GM12878 (cell line): ENCODE results near the gene REV3L. TPM values are rescaled to one million over a fixed set of nuclear protein-coding genes. Genes with fewer than 3 reads are reported as not detected.
A peak's percentile ranks its signal among the peaks of the same experiment; 100 is the strongest.

Experiments used
- ATAC-seq: fragments of 200-7000 bp; cut with Tn5 transposase; 3 replicates; pipeline ENCODE4 v1.9.1; 2020; ENCODE audit warnings: mild to moderate bottlenecking, moderate library complexity
- BruUV-seq: library from RNA; stranded (reverse); fragments of 400-500 nt; replicated peaks from 2 replicates; lab custom pipeline; 2021; lab: Mats Ljungman, UMichigan
- CTCF ChIA-PET: fragments of 300-600 bp; sonication (Branson Sonifier 250); formaldehyde crosslinking; extraction: SDS; loops from one replicate; lab custom pipeline; 2021; ENCODE audit warnings: inconsistent platforms; lab: Yijun Ruan, JAX
- POLR2A ChIA-PET: fragments of 350-600 bp; formaldehyde crosslinking; extraction: SDS; loops from one replicate; lab custom pipeline; 2021; ENCODE audit warnings: inconsistent platforms; lab: Charles Lee
- RAD21 ChIA-PET: fragments of 300-600 bp; sonication (Branson Sonifier 250); formaldehyde crosslinking; loops from one replicate; lab custom pipeline; 2023; ENCODE audit warnings: antibody characterized with exemption; ENCODE audit not compliant: unreplicated experiment; lab: Charles Lee
- SMC1A ChIA-PET: fragments of 300-600 bp; sonication (Branson Sonifier 250); formaldehyde crosslinking; loops from one replicate; lab custom pipeline; 2023; ENCODE audit not compliant: unreplicated experiment, uncharacterized antibody; lab: Charles Lee
- DNase-seq: peaks from one replicate; pipeline ENCODE4 v3.0.0-alpha.2; 2011; ENCODE audit warnings: low read depth, low spot score
- FAIRE-seq: peaks from 3 replicates; lab custom pipeline; 2011; peaks lifted over from hg19 to GRCh38; lab: Jason Lieb, UNC
- H2AFZ ChIP-seq: 2 replicates; pipeline ENCODE4 v1.6.0; 2011; ENCODE audit warnings: low read depth, low read length, control low read depth; ENCODE audit not compliant: control insufficient read depth
- H3K27ac ChIP-seq: 2 replicates; pipeline ENCODE4 v1.5.1; 2011; ENCODE audit warnings: control low read depth; ENCODE audit not compliant: control insufficient read depth, insufficient read depth
- H3K27me3 ChIP-seq, 2 experiments: replicated peaks in 1 of 2; 2 replicates each; pipeline versions ENCODE4 v1.6.0 to v1.6.1; 2011; ENCODE audit warnings: low read length in 1 of 2; ENCODE audit not compliant: control insufficient read depth in 2 of 2, insufficient read depth in 2 of 2
- H3K36me3 ChIP-seq, 2 experiments: 2 replicates each; pipeline ENCODE4 v1.5.1; 2011; ENCODE audit warnings: low read length in 1 of 2; ENCODE audit not compliant: control insufficient read depth in 2 of 2, insufficient read depth in 2 of 2
- H3K4me1 ChIP-seq: 2 replicates; pipeline ENCODE4 v1.6.1; 2011; ENCODE audit warnings: mild to moderate bottlenecking, low read length, moderate library complexity, mixed read lengths; ENCODE audit not compliant: control insufficient read depth, insufficient read depth
- H3K4me2 ChIP-seq: 2 replicates; pipeline ENCODE4 v1.6.0; 2011; ENCODE audit warnings: control low read depth; ENCODE audit not compliant: control insufficient read depth, insufficient read depth
- H3K4me3 ChIP-seq: fragments of 200-600 bp; sonication (generic); 2 replicates; pipeline ENCODE4 v1.5.1; 2016
- H3K79me2 ChIP-seq: 2 replicates; pipeline ENCODE4 v1.6.0; 2011; ENCODE audit warnings: low read length; ENCODE audit not compliant: control insufficient read depth, insufficient read depth
- H3K9ac ChIP-seq: 2 replicates; pipeline ENCODE4 v1.8.0; 2011; ENCODE audit warnings: low read length, control low read depth, mixed read lengths; ENCODE audit not compliant: control insufficient read depth, insufficient read depth
- H3K9me3 ChIP-seq: replicated peaks from 3 replicates; pipeline ENCODE4 v1.5.1; 2011; ENCODE audit warnings: mild to moderate bottlenecking, low read length; ENCODE audit not compliant: control insufficient read depth, insufficient read depth
- H4K20me1 ChIP-seq: 2 replicates; pipeline ENCODE4 v1.6.0; 2011; ENCODE audit not compliant: control insufficient read depth, insufficient read depth
- CBFB ChIP-seq: IDR thresholded peaks from 2 replicates; pipeline ENCODE4 v1.6.1; 2016; ENCODE audit warnings: antibody characterized with exemption, low read depth
- HSF1 ChIP-seq: fragments of 150-350 bp; IDR thresholded peaks from 2 replicates; pipeline ENCODE4 v1.6.1; 2014; ENCODE audit warnings: mild to moderate bottlenecking, low read depth, low read length
- KLF5 ChIP-seq: fragments of 450-650 bp; IDR thresholded peaks from 2 replicates; pipeline ENCODE4 v1.6.1; 2014; ENCODE audit warnings: mild to moderate bottlenecking; ENCODE audit not compliant: partially characterized antibody
- LARP7 ChIP-seq: fragments of 450-650 bp; IDR thresholded peaks from 2 replicates; pipeline ENCODE4 v1.6.1; 2017; ENCODE audit warnings: mild to moderate bottlenecking
- WGBS: methylation state at CpG from one replicate; pipeline ENCODE4 v1.1.6; 2016; ENCODE audit warnings: low lambda C conversion rate; ENCODE audit not compliant: insufficient replicate concordance, insufficient coverage; ENCODE audit errors: missing lambda C conversion rate; 5-methylcytosine and 5-hydroxymethylcytosine counted together
- in situ Hi-C: fragments of 300-500 bp; cut with MboI; formaldehyde crosslinking; loops from 9 replicates; pipeline ENCODE4 v1.14.3; 2018; ENCODE audit warnings: mixed read lengths
- intact Hi-C: fragments of 100-400 bp; cut with micrococcal nuclease; formaldehyde crosslinking; loops from one replicate; pipeline ENCODE4 v1.14.2; 2022; ENCODE audit not compliant: unreplicated experiment
- polyA plus RNA-seq, 11 experiments: library from polyadenylated mRNA; depleted of rRNA in 4 of 11; unstranded in 6 of 11; stranded (reverse) in 5 of 11; fragments of >200 nt; fragmentation: Nextera tagmentation in 4 of 11; fragmentation: Illumina TruSeq in 1 of 11; extraction: Ambion mirVana in 4 of 11; extraction: Trizol in 1 of 11; gene quantifications; 1 replicate in 1 of 11; 2 replicates in 10 of 11; pipeline versions ENCODE4 v1.2.1 to v1.2.3, GENCODE V29; 2011 to 2016; ENCODE audit warnings: inconsistent platforms in 2 of 11, missing spikeins in 2 of 11, low read depth in 1 of 11
- total RNA-seq, 4 experiments: library from RNA; depleted of rRNA in 3 of 4; stranded (reverse); fragments of >200 nt in 3 of 4; fragmentation: Illumina TruSeq in 1 of 4; extraction: Trizol in 1 of 4; gene quantifications; 2 replicates each; pipeline versions ENCODE4 v1.2.1 to v1.2.3, GENCODE V29; 2013 to 2021
- TF ChIP-seq, protein P1 (sequence below): fragments of 450-650 bp; IDR thresholded peaks from 2 replicates; pipeline ENCODE4 v1.6.1; 2016; ENCODE audit warnings: mild to moderate bottlenecking, moderate library complexity, borderline replicate concordance

REV3L gene
- total and polyA plus RNA-seq, 10 of the 15 experiments (the other 5 are each of a cell fraction or from before 2014, with no cell fraction given), result 7.6 to 33.6 (median 21.5) TPM

- Histone ChIP-seq H3K4me3 (no peak overlapping the region), H2AFZ (no peak overlapping the region), H3K36me3 (peaks cover 0 to 4% of the 10 kb centered on the region in 2 experiments; a peak in 1 of 4 replicates), H3K4me2 (no peak overlapping the region), H4K20me1 (no peaks in the 10 kb centered on the region), H3K27me3 (no peaks in the 10 kb centered on the region), H3K79me2 (no peaks in the 10 kb centered on the region), H3K27ac (no peak overlapping the region), H3K9ac (no peak overlapping the region), H3K9me3 (no peaks in the 10 kb centered on the region; the same call in 1 of the 3 replicates), H3K4me1 (peaks cover 15% of the 10 kb centered on the region)
- 100% methylated on average over 1 of the region's 1 CpG for WGBS
- intact Hi-C loops (no loop called here), in situ Hi-C loops (no loop called here)
- ChIA-PET SMC1A (interaction anchor here (0.8 to 3.1 kb wide), 6 partner anchors 12 to 181 kb away, joined by 3 to 9 read pairs (median 4); a partner anchor contains a TSS), RAD21 (interaction anchor here (1.0 kb wide), 1 partner anchor 39 kb away, joined by 4 read pairs; a partner anchor contains a TSS), CTCF (interaction anchor here (0.9 to 1.4 kb wide), 4 partner anchors 14 to 180 kb away, joined by 3 to 7 read pairs (median 3); a partner anchor contains a TSS), POLR2A (no interaction called here)
- DNase-seq (no peak), FAIRE-seq (no peak), ATAC-seq (no peak)
- TF ChIP-seq KLF5, result no peak
- no peak for TF ChIP-seq LARP7
- TF ChIP-seq CBFB, result no peak
- no peak for TF ChIP-seq HSF1
- TF ChIP-seq, protein P1, sequence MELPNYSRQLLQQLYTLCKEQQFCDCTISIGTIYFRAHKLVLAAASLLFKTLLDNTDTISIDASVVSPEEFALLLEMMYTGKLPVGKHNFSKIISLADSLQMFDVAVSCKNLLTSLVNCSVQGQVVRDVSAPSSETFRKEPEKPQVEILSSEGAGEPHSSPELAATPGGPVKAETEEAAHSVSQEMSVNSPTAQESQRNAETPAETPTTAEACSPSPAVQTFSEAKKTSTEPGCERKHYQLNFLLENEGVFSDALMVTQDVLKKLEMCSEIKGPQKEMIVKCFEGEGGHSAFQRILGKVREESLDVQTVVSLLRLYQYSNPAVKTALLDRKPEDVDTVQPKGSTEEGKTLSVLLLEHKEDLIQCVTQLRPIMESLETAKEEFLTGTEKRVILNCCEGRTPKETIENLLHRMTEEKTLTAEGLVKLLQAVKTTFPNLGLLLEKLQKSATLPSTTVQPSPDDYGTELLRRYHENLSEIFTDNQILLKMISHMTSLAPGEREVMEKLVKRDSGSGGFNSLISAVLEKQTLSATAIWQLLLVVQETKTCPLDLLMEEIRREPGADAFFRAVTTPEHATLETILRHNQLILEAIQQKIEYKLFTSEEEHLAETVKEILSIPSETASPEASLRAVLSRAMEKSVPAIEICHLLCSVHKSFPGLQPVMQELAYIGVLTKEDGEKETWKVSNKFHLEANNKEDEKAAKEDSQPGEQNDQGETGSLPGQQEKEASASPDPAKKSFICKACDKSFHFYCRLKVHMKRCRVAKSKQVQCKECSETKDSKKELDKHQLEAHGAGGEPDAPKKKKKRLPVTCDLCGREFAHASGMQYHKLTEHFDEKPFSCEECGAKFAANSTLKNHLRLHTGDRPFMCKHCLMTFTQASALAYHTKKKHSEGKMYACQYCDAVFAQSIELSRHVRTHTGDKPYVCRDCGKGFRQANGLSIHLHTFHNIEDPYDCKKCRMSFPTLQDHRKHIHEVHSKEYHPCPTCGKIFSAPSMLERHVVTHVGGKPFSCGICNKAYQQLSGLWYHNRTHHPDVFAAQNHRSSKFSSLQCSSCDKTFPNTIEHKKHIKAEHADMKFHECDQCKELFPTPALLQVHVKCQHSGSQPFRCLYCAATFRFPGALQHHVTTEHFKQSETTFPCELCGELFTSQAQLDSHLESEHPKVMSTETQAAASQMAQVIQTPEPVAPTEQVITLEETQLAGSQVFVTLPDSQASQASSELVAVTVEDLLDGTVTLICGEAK, result peak; percentile 60
- BruUV-seq, result no TSS peak
These were observed 185.2 kb downstream of the REV3L start for GRCh38 chr6:111297776-111298175.
